Endothelial cell of umbilical vein (primary cell): ENCODE results near the gene RAD51B. TPM values are rescaled to one million over a fixed set of nuclear protein-coding genes. Genes with fewer than 3 reads are reported as not detected.

Experiments
- BruUV-seq: library from RNA; stranded (reverse); fragments of 400-500 nt; replicated peaks from 2 replicates; lab custom pipeline; 2021; lab: Mats Ljungman, UMichigan
- CTCF ChIA-PET: fragments of 300-600, 350-600 bp; sonication (Branson Sonifier 250); formaldehyde crosslinking; loops from one replicate; lab custom pipeline; 2021; ENCODE audit warnings: antibody characterized with exemption, inconsistent platforms; lab: Charles Lee
- POLR2A ChIA-PET: fragments of 300-600, 350-600 bp; sonication (Branson Sonifier 250); formaldehyde crosslinking; loops from one replicate; lab custom pipeline; 2021; ENCODE audit warnings: antibody characterized with exemption, inconsistent platforms; lab: Charles Lee
- DNase-seq: peaks from one replicate; pipeline ENCODE4 v3.0.0-alpha.2; 2011; ENCODE audit warnings: low read depth, low spot score
- FAIRE-seq: peaks from 2 replicates; lab custom pipeline; 2011; peaks lifted over from hg19 to GRCh38; lab: Jason Lieb, UNC
- H2AFZ ChIP-seq: 2 replicates; pipeline ENCODE4 v1.6.0; 2012; ENCODE audit warnings: low read depth, low read length, control low read depth, inconsistent platforms
- H3K27ac ChIP-seq: 2 replicates; pipeline ENCODE4 v1.5.1; 2011; ENCODE audit warnings: low read depth, mild to moderate bottlenecking, control low read depth, low read length, moderate library complexity; ENCODE audit not compliant: insufficient read depth
- H3K27me3 ChIP-seq, 2 experiments: 2 replicates each; pipeline versions ENCODE4 v1.6.0 to v1.6.1; 2011; ENCODE audit warnings: low read length in 2 of 2, mixed read lengths in 1 of 2; ENCODE audit not compliant: control insufficient read depth in 2 of 2, insufficient read depth in 2 of 2
- H3K36me3 ChIP-seq, 2 experiments: 2 replicates in 1 of 2; 3 replicates in 1 of 2; pipeline ENCODE4 v1.5.1; 2011; ENCODE audit warnings: low read length in 2 of 2, mild to moderate bottlenecking in 1 of 2, moderate library complexity in 1 of 2; ENCODE audit not compliant: control insufficient read depth in 2 of 2, insufficient read depth in 2 of 2; ENCODE audit errors: extremely low read depth in 1 of 2
- H3K4me1 ChIP-seq: 3 replicates; pipeline ENCODE4 v1.5.1; 2011; ENCODE audit warnings: mild to moderate bottlenecking, low read length; ENCODE audit not compliant: control insufficient read depth, insufficient read depth; ENCODE audit errors: extremely low read depth
- H3K4me2 ChIP-seq: 2 replicates; pipeline ENCODE4 v1.6.1; 2011; ENCODE audit warnings: low read length, control low read depth, mixed read lengths; ENCODE audit not compliant: insufficient read depth
- H3K4me3 ChIP-seq, 3 experiments: fragments of 200-600 bp in 1 of 3; sonication (generic), shearing (Covaris generic) in 1 of 3; replicated peaks in 1 of 3; 2 replicates each; pipeline ENCODE4 v1.5.1; 2011 to 2016; ENCODE audit warnings: control low read depth in 3 of 3, low read length in 3 of 3, mild to moderate bottlenecking in 2 of 3, inconsistent platforms in 1 of 3, low read depth in 1 of 3, moderate library complexity in 1 of 3; ENCODE audit not compliant: insufficient read depth in 1 of 3
- H3K79me2 ChIP-seq: 2 replicates; pipeline ENCODE4 v1.6.0; 2012; ENCODE audit warnings: low read length, inconsistent platforms; ENCODE audit not compliant: control insufficient read depth, insufficient read depth
- H3K9ac ChIP-seq: replicated peaks from 2 replicates; pipeline ENCODE3; 2011; ENCODE audit warnings: low read length, control low read depth; ENCODE audit not compliant: insufficient read depth; ENCODE audit errors: extremely low read depth
- H3K9me1 ChIP-seq: replicated peaks from 3 replicates; pipeline ENCODE4 v1.6.0; 2011; ENCODE audit warnings: mild to moderate bottlenecking, low read length; ENCODE audit not compliant: control insufficient read depth, insufficient read depth; ENCODE audit errors: extremely low read depth
- H3K9me3 ChIP-seq: replicated peaks from 2 replicates; pipeline ENCODE4 v1.5.1; 2012; ENCODE audit warnings: low read length, inconsistent platforms; ENCODE audit not compliant: control insufficient read depth, insufficient read depth
- H4K20me1 ChIP-seq: replicated peaks from 2 replicates; pipeline ENCODE3; 2011; ENCODE audit warnings: mild to moderate bottlenecking, low read length; ENCODE audit not compliant: control insufficient read depth, insufficient read depth; ENCODE audit errors: extremely low read depth
- CTCF ChIP-seq, 2 donors: IDR thresholded peaks; 1 replicate in 1 of 2; 2 replicates in 1 of 2; pipeline ENCODE4 v1.5.1; 2011; ENCODE audit warnings: low read length in 2 of 2, mild to moderate bottlenecking in 2 of 2, moderate library complexity in 2 of 2, control low read depth in 1 of 2, inconsistent platforms in 1 of 2, low read depth in 1 of 2; ENCODE audit not compliant: insufficient read depth in 1 of 2; ENCODE audit errors: extremely low read depth in 1 of 2
- EZH2 ChIP-seq: IDR thresholded peaks from 2 replicates; pipeline ENCODE4 v1.6.1; 2012; ENCODE audit warnings: borderline replicate concordance, low read depth, mild to moderate bottlenecking, moderate library complexity, low read length, inconsistent platforms; ENCODE audit not compliant: severe bottlenecking
- FOS ChIP-seq: IDR thresholded peaks from 2 replicates; pipeline ENCODE4 v1.6.1; 2011; ENCODE audit warnings: mild to moderate bottlenecking, low read length, moderate library complexity, borderline replicate concordance; ENCODE audit not compliant: insufficient read depth
- GATA2 ChIP-seq: IDR thresholded peaks from 2 replicates; pipeline ENCODE4 v1.7.0; 2011; ENCODE audit warnings: low read depth, mild to moderate bottlenecking, moderate library complexity, mixed read lengths, low read length; ENCODE audit not compliant: insufficient read length, insufficient read depth
- JUN ChIP-seq: IDR thresholded peaks from 2 replicates; pipeline ENCODE4 v1.6.1; 2011; ENCODE audit warnings: borderline replicate concordance, low read depth; ENCODE audit not compliant: insufficient read length, insufficient read depth
- MAX ChIP-seq: IDR thresholded peaks from 2 replicates; pipeline ENCODE4 v1.6.1; 2011; ENCODE audit not compliant: insufficient read depth, insufficient read length
- MYC ChIP-seq: IDR thresholded peaks from one replicate; pipeline ENCODE4 v1.6.1; 2011; ENCODE audit warnings: mild to moderate bottlenecking, low read depth, low read length
- POLR2A ChIP-seq: IDR thresholded peaks from 2 replicates; pipeline ENCODE4 v1.6.1; 2012; ENCODE audit warnings: low read depth, mild to moderate bottlenecking, control low read depth, low read length
- POLR2AphosphoS5 ChIP-seq: IDR thresholded peaks from 2 replicates; pipeline ENCODE4 v1.6.1; 2012; ENCODE audit warnings: low read depth, mild to moderate bottlenecking, control low read depth, low read length, moderate library complexity; ENCODE audit not compliant: insufficient read depth
- dilution Hi-C: fragments of 300-500 bp; cut with MboI; formaldehyde crosslinking; loops from one replicate; pipeline ENCODE4 v1.15.0; 2019; ENCODE audit warnings: low sequenced_read_pairs; ENCODE audit not compliant: extremely low pct_ligation_motif_present
- intact Hi-C: fragments of 100-400 bp; cut with micrococcal nuclease; formaldehyde crosslinking; loops from one replicate; pipeline ENCODE4 v1.10.0; 2022
- polyA plus RNA-seq, 4 experiments: library from polyadenylated mRNA; depleted of rRNA in 3 of 4; stranded (reverse) in 3 of 4; unstranded in 1 of 4; fragments of >200 nt; gene quantifications; 2 replicates each; pipeline versions ENCODE4 v1.2.1 to v1.2.3, GENCODE V29; 2011 to 2012; ENCODE audit warnings: missing spikeins in 1 of 4
- total RNA-seq: library from RNA; stranded (reverse); gene quantifications from 2 replicates; pipeline ENCODE4 v1.2.3, GENCODE V29; 2021

Gene RAD51B
- total and polyA plus RNA-seq, 2 donors (not counting 3 experiments of a cell fraction or from before 2014, with no cell fraction given): 3.9 to 19.0 TPM

- H3K4me1 ChIP-seq: no peaks in the 10 kb centered on the region
- no peak for FAIRE-seq
- H3K79me2 ChIP-seq: no peaks in the 10 kb centered on the region
- no peak overlapping the region for H2AFZ ChIP-seq
- H3K9me1 ChIP-seq: no peaks in the 10 kb centered on the region
- DNase-seq: no peak
- TF ChIP-seq MAX (no peak), EZH2 (no peak), MYC (no peak), JUN (no peak), FOS (no peak), CTCF (IDR thresholded peaks at IDR 0.05; ENCODE audit: extremely low read depth in 1 of 2, insufficient read depth in 1 of 2, low read depth in 1 of 2, low read length in 2 of 2) (no peak), GATA2 (no peak), POLR2AphosphoS5 (no peak), POLR2A (no peak)
- BruUV-seq: no TSS peak
- no peaks in the 10 kb centered on the region for H3K9me3 ChIP-seq
- dilution Hi-C loops (no loop called here), intact Hi-C loops (no loop called here)
- ChIA-PET CTCF (interaction anchor here (1.4 kb wide), 1 partner anchor 8 kb away, joined by 4 read pairs; no protein-coding TSS in a partner anchor), POLR2A (no interaction called here)
- no peak overlapping the region for H3K4me2 ChIP-seq
- no peaks in the 10 kb centered on the region for H3K27me3 ChIP-seq
- no peak overlapping the region for H3K27ac ChIP-seq
- H3K9ac ChIP-seq: no peak overlapping the region
- no peaks in the 10 kb centered on the region for H3K36me3 ChIP-seq
- no peaks in the 10 kb centered on the region for H4K20me1 ChIP-seq
- H3K4me3 ChIP-seq: no peak overlapping the region
These were observed 832.3 kb downstream of the RAD51B start for GRCh38 chr14:68651652-68652432.
